ENCODE measurements around the gene TNRC6C.
A peak's percentile ranks its signal among the peaks of the same experiment; 100 is the strongest.

The TNRC6C gene

DNA sequence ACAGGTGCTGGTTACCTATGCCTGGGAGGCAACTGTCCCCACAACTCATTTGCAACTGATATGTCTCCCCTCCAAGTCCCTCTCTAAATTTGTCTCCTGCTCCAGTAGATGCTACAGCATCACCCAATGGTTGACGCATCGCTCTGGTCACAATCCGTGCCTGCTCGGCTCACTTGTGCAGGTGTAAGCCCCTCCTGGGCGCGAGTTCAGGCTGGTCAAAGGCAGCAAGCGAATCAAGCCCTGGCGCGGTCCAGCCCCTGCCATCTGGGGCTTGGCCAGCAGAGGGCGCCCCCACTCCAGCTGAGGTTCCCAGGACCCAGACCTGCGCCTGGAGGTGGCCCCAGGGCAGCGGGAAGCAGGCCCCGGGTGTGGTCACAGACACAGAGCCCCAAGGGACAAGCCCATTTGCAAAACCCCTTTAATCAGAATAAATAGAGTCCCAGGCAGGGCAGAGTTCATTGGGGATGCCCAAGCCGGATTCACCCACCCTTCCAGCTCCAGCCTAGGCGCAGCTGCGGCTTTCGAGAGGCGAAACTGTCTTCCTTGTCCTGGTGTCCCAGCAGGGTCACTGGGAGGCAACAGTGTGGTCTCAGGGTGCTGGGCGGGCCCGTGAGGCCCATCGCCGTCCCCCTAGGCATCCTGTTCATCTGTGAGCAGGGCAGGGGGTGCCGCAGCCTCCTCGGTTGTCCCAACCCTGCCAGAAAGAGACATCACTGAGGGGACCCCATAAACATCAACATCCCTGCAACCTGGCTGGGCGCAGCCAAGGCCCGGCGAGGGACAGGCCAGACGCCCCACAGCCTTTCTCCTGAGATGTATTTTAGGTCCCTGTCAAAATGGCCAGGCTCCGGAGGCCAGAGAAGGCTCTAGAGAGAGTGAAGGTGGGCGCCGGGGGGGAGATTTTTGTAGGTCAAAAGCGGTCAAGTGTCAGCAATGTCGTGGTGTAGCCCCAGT, 154.3 kb downstream of the TNRC6C start:
- TF ChIP-seq, protein P1, sequence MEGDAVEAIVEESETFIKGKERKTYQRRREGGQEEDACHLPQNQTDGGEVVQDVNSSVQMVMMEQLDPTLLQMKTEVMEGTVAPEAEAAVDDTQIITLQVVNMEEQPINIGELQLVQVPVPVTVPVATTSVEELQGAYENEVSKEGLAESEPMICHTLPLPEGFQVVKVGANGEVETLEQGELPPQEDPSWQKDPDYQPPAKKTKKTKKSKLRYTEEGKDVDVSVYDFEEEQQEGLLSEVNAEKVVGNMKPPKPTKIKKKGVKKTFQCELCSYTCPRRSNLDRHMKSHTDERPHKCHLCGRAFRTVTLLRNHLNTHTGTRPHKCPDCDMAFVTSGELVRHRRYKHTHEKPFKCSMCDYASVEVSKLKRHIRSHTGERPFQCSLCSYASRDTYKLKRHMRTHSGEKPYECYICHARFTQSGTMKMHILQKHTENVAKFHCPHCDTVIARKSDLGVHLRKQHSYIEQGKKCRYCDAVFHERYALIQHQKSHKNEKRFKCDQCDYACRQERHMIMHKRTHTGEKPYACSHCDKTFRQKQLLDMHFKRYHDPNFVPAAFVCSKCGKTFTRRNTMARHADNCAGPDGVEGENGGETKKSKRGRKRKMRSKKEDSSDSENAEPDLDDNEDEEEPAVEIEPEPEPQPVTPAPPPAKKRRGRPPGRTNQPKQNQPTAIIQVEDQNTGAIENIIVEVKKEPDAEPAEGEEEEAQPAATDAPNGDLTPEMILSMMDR (conservative IDR thresholded peaks at IDR 0.05) = peak; percentile 99
- peak overlapping the region; percentile 87 for H3K27ac ChIP-seq

DNA sequence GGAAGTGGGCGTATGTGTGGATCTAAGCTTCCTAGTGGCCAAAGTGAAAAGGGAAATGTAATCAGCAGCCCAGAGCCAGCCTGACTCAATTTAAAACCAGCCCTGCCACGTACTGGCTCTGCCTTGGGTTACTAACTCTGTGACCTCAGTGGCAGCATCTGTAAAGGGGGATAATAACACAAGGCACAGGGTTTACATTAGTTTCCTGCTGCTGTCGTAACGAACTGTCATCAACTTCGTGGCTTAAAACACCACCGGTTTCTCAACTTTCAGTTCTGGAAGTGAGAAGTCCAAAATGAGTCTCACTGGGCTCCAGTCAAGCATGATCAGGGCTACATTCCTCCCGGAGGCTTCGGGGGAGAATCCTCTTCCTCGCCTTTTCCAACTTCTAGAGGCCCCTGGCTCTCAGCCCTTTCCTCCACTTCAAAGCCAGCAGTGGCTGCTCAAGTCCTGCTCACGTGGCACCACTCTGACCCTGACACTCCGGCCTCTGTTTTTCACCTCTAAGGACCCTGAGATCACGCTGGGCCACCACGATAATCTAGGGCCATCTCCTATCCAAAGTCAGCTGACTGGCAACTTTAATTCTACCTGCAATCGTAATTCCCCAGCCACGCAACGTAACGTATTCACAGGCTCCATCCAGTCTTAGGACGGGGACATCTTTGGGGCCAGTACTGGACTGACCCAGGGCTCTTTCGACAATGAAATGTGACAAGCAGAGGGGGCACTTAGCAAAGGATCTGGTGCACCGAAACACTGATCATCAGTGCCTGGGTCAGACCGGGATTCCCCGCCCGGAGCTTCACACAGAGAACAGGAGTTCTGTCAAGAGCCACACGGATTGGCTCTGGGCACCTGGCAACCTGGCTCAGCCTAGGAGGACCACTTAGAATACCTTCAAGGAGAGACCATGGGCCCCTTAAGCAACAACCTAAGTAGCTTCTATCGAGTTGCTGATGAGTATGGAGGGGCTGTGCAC, 155.6 kb downstream of the TNRC6C start:
- peak overlapping the region; percentile 87 for H3K27ac ChIP-seq
- TF ChIP-seq, protein P1 (conservative IDR thresholded peaks at IDR 0.05) = no peak

DNA sequence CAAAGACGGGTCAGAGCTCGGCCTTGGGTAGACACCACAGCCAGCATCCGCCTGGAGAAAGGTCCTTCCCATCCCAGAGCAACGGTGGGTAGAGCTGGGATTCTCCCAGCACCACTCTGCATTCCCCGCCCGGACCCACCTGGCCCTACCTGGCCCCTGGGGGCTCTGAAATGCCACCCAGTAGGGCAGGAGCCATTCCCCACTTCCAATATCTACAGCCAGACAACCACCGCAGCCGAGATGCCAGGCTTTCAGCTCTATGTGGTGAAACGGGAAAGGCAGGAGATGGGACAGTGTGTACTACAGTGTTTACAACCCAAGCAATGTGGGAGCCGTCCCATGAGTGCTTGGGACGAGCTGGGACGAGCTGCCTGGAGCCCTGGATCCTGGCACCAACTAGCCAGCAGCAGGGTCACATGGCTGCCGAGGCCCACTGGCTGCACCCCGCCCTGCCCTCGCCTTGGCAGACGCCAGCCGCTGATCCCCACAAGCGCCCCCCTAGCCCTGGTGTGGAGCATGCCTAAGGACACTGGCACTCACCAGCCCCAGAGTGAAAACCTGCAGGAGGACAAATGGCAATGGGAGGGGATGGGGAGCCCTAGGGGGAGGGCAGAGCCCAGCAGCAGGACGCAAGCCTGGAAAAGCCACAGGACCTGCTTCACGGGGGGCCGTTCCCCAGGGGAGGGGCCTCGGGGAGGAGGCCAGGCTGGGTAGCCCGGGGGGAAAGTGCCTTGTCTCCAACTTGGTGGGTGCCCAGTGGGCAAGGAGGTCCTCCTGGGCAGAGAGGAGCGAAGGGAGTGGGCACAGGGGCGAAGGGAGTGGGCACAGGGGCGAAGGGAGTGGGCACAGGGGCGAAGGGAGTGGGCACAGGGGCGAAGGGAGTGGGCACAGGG, 156.6 kb downstream of the TNRC6C start:
- H3K27ac ChIP-seq = peak overlapping the region; percentile 87
- TF ChIP-seq, protein P1 (conservative IDR thresholded peaks at IDR 0.05) = no peak

DNA sequence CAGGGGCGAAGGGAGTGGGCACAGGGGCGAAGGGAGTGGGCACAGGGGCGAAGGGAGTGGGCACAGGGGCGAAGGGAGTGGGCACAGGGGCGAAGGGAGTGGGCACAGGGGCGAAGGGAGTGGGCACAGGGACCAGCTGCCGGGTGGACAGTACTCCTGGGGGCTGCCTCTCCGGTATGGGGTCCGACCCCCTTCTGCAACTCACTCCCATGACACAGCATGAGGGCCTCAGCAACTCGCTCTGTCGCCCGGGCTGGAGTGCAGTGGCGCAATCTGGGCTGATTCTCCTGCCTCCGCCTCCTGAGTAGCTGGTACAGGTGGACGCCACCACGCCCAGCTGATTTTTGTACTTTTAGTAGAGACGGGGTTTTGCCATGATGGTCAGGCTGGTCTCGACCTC, 157.3 kb downstream of the TNRC6C start:
- H3K27ac ChIP-seq = peak overlapping the region; percentile 87

DNA sequence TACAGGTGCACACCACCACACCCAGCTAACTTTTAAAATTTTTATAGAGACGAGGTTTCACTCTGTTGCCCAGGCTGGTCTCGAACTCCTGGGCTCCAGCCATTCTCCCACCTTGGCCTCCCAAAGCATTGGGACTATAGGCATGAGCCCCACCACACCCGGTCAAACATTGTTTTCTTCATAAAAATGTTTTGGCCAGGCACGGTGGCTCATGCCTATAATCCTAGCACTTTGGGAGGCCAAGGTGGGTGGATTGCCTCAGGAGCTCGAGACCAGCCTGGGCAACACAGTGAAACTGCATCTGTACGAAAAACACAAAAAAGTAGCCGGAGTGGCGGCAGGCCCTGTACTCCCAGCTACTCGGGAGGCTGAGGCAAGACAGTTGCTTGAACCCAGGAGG, 157.9 kb downstream of the TNRC6C start:
- TF ChIP-seq, protein P1 (conservative IDR thresholded peaks at IDR 0.05) = no peak
- H3K27ac ChIP-seq = peak overlapping the region; percentile 87

DNA sequence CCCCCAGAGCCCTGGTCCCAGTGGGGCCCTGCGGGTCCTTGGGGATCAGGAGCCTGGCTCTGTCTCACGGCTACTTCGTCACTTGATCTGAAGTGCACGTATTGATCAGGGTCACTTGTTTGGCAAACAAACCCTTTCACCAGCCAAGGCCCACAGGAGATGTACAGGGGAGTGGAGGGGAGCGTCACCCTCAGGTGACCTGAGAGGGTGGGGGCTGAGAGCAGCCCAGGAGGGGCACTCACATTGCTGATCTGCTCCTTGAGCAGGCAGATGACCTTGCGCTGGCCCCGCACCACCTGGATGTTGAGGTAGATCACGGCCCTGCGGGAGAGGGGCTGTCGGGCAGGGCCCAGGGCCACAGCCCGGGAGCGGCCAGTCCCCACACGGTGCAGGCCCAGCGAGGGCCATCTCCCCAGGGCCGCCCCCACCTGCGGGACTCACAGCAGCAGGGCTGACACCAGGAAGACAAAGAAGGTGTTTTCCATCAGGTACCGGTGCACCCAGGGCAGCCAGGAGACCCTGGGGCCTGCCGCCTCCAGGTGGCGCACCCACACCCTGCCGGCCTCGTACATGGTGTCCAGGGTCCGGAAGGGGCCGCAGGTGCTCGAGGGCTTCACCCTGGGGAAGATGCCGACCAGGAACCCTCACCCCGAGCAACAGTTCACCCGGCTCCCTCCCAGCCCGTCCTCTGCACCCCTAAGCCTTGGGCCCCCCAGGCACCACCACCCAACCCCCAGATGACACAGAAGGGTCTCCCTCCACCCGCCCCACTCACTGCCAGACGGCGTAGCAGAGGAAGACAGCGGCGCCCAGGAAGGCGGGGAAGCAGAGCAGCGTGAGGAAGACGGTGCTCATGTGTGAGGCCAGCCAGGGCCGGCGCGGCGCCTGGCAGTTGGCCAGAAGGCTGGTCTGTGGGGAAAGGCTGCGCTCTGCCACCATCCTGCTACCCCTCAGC, 158.8 kb downstream of the TNRC6C start:
- TF ChIP-seq, protein P1 (conservative IDR thresholded peaks at IDR 0.05) = peak; percentile 84
- H3K27ac ChIP-seq = peak overlapping the region; percentile 87
